H9 (cell line): ENCODE data around the gene PAFAH1B2. TPM values are rescaled to one million over a fixed set of nuclear protein-coding genes. Genes with fewer than 3 reads are reported as not detected.
A peak's percentile ranks its signal among the peaks of the same experiment; 100 is the strongest.

Experiments
- DNase-seq: peaks from one replicate; pipeline ENCODE4 v3.0.0-alpha.2; 2017
- H2AFZ ChIP-seq: one replicate; pipeline ENCODE4 v1.6.1; 2013; ENCODE audit warnings: mild to moderate bottlenecking, low read length, control low read depth, moderate library complexity
- H2AK5ac ChIP-seq: 2 replicates; pipeline ENCODE4 v1.6.1; 2013; ENCODE audit warnings: low read length, control low read depth, mixed read lengths; ENCODE audit not compliant: insufficient read length
- H2BK120ac ChIP-seq: one replicate; pipeline ENCODE4 v1.6.1; 2013; ENCODE audit warnings: low read depth, mild to moderate bottlenecking, low read length, control low read depth, inconsistent platforms; ENCODE audit not compliant: poor library complexity, severe bottlenecking
- H2BK12ac ChIP-seq: 2 replicates; pipeline ENCODE4 v1.6.1; 2013; ENCODE audit warnings: low read length, control low read depth, mixed read lengths, low read depth; ENCODE audit not compliant: insufficient read length
- H2BK15ac ChIP-seq: 2 replicates; pipeline ENCODE4 v1.6.1; 2013; ENCODE audit warnings: low read depth, low read length, control low read depth
- H2BK20ac ChIP-seq: one replicate; pipeline ENCODE4 v1.6.1; 2013; ENCODE audit warnings: low read depth, mild to moderate bottlenecking, low read length, control low read depth, inconsistent platforms; ENCODE audit not compliant: poor library complexity, severe bottlenecking
- H2BK5ac ChIP-seq: 2 replicates; pipeline ENCODE4 v1.6.1; 2013; ENCODE audit warnings: low read length, control low read depth, mixed read lengths; ENCODE audit not compliant: insufficient read length
- H3K14ac ChIP-seq: 2 replicates; pipeline ENCODE4 v1.6.1; 2013; ENCODE audit warnings: low read length, control low read depth; ENCODE audit not compliant: insufficient read depth
- H3K18ac ChIP-seq: 2 replicates; pipeline ENCODE4 v1.6.1; 2013; ENCODE audit warnings: low read depth, mild to moderate bottlenecking, mixed read lengths, low read length, control low read depth; ENCODE audit not compliant: insufficient read length
- H3K23ac ChIP-seq: 2 replicates; pipeline ENCODE4 v1.6.1; 2013; ENCODE audit warnings: low read length, control low read depth, mixed read lengths, low read depth; ENCODE audit not compliant: insufficient read length
- H3K23me2 ChIP-seq: 2 replicates; pipeline ENCODE4 v1.6.1; 2013; ENCODE audit warnings: low read depth, mild to moderate bottlenecking, mixed read lengths, low read length, control low read depth; ENCODE audit not compliant: insufficient read length, poor library complexity, severe bottlenecking
- H3K27ac ChIP-seq: 2 replicates; pipeline ENCODE4 v1.5.1; 2013; ENCODE audit warnings: low read length, control low read depth, mixed read lengths, low read depth; ENCODE audit not compliant: insufficient read length
- H3K27me3 ChIP-seq: 2 replicates; pipeline ENCODE4 v1.6.1; 2013; ENCODE audit warnings: low read length, control low read depth, inconsistent platforms; ENCODE audit not compliant: insufficient read depth
- H3K4ac ChIP-seq: 2 replicates; pipeline ENCODE4 v1.6.1; 2013; ENCODE audit warnings: low read depth, mild to moderate bottlenecking, control low read depth, inconsistent platforms, low read length, moderate library complexity
- H3K4me1 ChIP-seq: 2 replicates; pipeline ENCODE4 v1.6.1; 2013; ENCODE audit warnings: low read length, control low read depth, inconsistent platforms; ENCODE audit not compliant: insufficient read depth
- H3K4me2 ChIP-seq: 2 replicates; pipeline ENCODE4 v1.6.1; 2013; ENCODE audit warnings: low read length, control low read depth, mixed read lengths; ENCODE audit not compliant: insufficient read length, insufficient read depth
- H3K56ac ChIP-seq: 2 replicates; pipeline ENCODE4 v1.6.1; 2013; ENCODE audit warnings: low read depth, mild to moderate bottlenecking, mixed read lengths, low read length, control low read depth; ENCODE audit not compliant: insufficient read length
- H3K79me1 ChIP-seq: 2 replicates; pipeline ENCODE4 v1.6.1; 2013; ENCODE audit warnings: low read depth, mild to moderate bottlenecking, moderate library complexity, low read length, control low read depth, inconsistent platforms; ENCODE audit not compliant: insufficient read depth, poor library complexity, severe bottlenecking
- H3K79me2 ChIP-seq: 2 replicates; pipeline ENCODE4 v1.6.1; 2013; ENCODE audit warnings: low read length, control low read depth, inconsistent platforms; ENCODE audit not compliant: insufficient read depth
- H3K9ac ChIP-seq: 2 replicates; pipeline ENCODE4 v1.6.1; 2013; ENCODE audit warnings: low read length, control low read depth, mixed read lengths; ENCODE audit not compliant: insufficient read length; ENCODE audit errors: extremely low read depth
- H3K9me3 ChIP-seq: one replicate; pipeline ENCODE4 v1.6.1; 2013; ENCODE audit warnings: low read depth, low read length, inconsistent platforms; ENCODE audit not compliant: control insufficient read depth
- H3T11ph ChIP-seq: one replicate; pipeline ENCODE4 v1.6.1; 2013; ENCODE audit warnings: mild to moderate bottlenecking, low read length, control low read depth, inconsistent platforms
- H4K20me1 ChIP-seq: one replicate; pipeline ENCODE4 v1.6.1; 2013; ENCODE audit not compliant: control insufficient read depth, insufficient read length, insufficient read depth
- H4K5ac ChIP-seq: 2 replicates; pipeline ENCODE4 v1.6.1; 2013; ENCODE audit warnings: low read depth, mild to moderate bottlenecking, mixed read lengths, low read length, control low read depth; ENCODE audit not compliant: insufficient read length
- H4K8ac ChIP-seq: replicated peaks from 2 replicates; pipeline ENCODE4 v1.6.1; 2013; ENCODE audit warnings: low read length, control low read depth, mixed read lengths, low read depth; ENCODE audit not compliant: insufficient read length
- H4K91ac ChIP-seq: 2 replicates; pipeline ENCODE4 v1.6.1; 2013; ENCODE audit warnings: low read depth, mild to moderate bottlenecking, moderate library complexity, mixed read lengths, low read length, control low read depth; ENCODE audit not compliant: insufficient read length
- H3K27ac Mint-ChIP-seq, 3 experiments: 2 replicates in 2 of 3; 3 replicates in 1 of 3; pipeline ENCODE4 v1.8.0; 2020 to 2021; ENCODE audit warnings: mixed read lengths in 3 of 3, mild to moderate bottlenecking in 1 of 3, moderate library complexity in 1 of 3
- H3K27me3 Mint-ChIP-seq: 2 replicates; pipeline ENCODE4 v1.8.0; 2021; ENCODE audit warnings: low read depth, mild to moderate bottlenecking, moderate library complexity, mixed read lengths
- H3K36me3 Mint-ChIP-seq, 3 experiments: 2 replicates in 2 of 3; 3 replicates in 1 of 3; pipeline ENCODE4 v1.8.0; 2020 to 2021; ENCODE audit warnings: low read depth in 3 of 3, mixed read lengths in 3 of 3; ENCODE audit not compliant: insufficient read depth in 1 of 3
- H3K4me1 Mint-ChIP-seq, 2 experiments: 2 replicates each; pipeline ENCODE4 v1.8.0; 2020; ENCODE audit warnings: mixed read lengths in 2 of 2
- H3K4me3 Mint-ChIP-seq, 2 experiments: 2 replicates in 1 of 2; 3 replicates in 1 of 2; pipeline ENCODE4 v1.8.0; 2020 to 2021; ENCODE audit warnings: mild to moderate bottlenecking in 2 of 2, mixed read lengths in 2 of 2, moderate library complexity in 1 of 2
- H3K9me3 Mint-ChIP-seq, 2 experiments: 2 replicates in 1 of 2; 3 replicates in 1 of 2; pipeline ENCODE4 v1.8.0; 2020; ENCODE audit warnings: mild to moderate bottlenecking in 2 of 2, mixed read lengths in 2 of 2, moderate library complexity in 1 of 2
- WGBS: extraction: QIAGEN DNeasy Blood & Tissue Kit; methylation state at CpG from one replicate; pipeline ENCODE4 v1.1.7; 2013; ENCODE audit warnings: missing lambda C conversion rate, low lambda C conversion rate, mixed read lengths; ENCODE audit not compliant: insufficient read length; ENCODE audit errors: extremely low coverage; 5-methylcytosine and 5-hydroxymethylcytosine counted together
- total RNA-seq: library from RNA; stranded (reverse); gene quantifications from 2 replicates; pipeline ENCODE4 v1.2.1, GENCODE V29; 2021
- TF ChIP-seq, protein P1 (sequence below): fragments of 200-600 bp; sonication (generic); conservative IDR thresholded peaks from 3 replicates; pipeline ENCODE4 v1.8.0; 2021; ENCODE audit warnings: antibody characterized with exemption, mild to moderate bottlenecking

The PAFAH1B2 gene
- total RNA-seq, 1 experiment from 2014 or later = 161 TPM

DNA sequence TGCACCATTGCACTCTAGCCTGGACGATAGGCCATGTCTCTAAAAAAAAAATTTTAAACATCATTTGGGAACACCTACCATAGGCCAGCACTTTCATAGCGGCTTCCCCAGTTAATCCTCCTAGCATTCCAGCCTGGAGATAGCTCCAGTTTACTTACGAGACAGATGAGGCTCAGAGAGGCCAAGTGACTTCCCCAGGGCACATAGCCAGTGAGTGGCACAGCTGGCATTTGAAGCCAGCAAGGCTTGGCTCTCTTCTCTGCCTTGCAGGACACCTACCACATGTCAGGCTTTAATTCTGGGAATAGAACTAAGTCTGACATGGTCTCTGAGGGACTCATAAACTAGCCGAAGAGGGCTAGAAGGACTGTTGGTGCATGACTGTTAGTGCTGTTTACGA, 50.2 kb downstream of the PAFAH1B2 start:
- H3K9me3 Mint-ChIP-seq = peaks cover 0 to 3% of the 10 kb centered on the region in 2 experiments; a peak in 1 of 5 replicates
- no peak overlapping the region for H3K18ac ChIP-seq
- H3K4ac ChIP-seq = no peak overlapping the region
- H2AK5ac ChIP-seq = no peak overlapping the region
- H4K5ac ChIP-seq = no peak overlapping the region
- H2AFZ ChIP-seq = no peak overlapping the region
- H3K27me3 Mint-ChIP-seq = no peaks in the 10 kb centered on the region
- H3K56ac ChIP-seq = no peak overlapping the region
- no CpG with 5 or more reads among the region's 5 CpGs for WGBS
- DNase-seq = no peak
- H2BK120ac ChIP-seq = no peak overlapping the region
- H3K4me1 Mint-ChIP-seq = peaks cover 15 to 16% of the 10 kb centered on the region in 2 experiments
- H4K8ac ChIP-seq = no peak overlapping the region
- H3K14ac ChIP-seq = no peak overlapping the region
- H3K79me1 ChIP-seq = no peaks in the 10 kb centered on the region
- H3T11ph ChIP-seq = no peak overlapping the region
- H3K4me3 Mint-ChIP-seq = no peak overlapping the region
- H3K9ac ChIP-seq = no peak overlapping the region
- no peaks in the 10 kb centered on the region for H4K20me1 ChIP-seq
- H2BK5ac ChIP-seq = no peak overlapping the region
- TF ChIP-seq, protein P1, sequence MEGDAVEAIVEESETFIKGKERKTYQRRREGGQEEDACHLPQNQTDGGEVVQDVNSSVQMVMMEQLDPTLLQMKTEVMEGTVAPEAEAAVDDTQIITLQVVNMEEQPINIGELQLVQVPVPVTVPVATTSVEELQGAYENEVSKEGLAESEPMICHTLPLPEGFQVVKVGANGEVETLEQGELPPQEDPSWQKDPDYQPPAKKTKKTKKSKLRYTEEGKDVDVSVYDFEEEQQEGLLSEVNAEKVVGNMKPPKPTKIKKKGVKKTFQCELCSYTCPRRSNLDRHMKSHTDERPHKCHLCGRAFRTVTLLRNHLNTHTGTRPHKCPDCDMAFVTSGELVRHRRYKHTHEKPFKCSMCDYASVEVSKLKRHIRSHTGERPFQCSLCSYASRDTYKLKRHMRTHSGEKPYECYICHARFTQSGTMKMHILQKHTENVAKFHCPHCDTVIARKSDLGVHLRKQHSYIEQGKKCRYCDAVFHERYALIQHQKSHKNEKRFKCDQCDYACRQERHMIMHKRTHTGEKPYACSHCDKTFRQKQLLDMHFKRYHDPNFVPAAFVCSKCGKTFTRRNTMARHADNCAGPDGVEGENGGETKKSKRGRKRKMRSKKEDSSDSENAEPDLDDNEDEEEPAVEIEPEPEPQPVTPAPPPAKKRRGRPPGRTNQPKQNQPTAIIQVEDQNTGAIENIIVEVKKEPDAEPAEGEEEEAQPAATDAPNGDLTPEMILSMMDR = no peak
- no peak overlapping the region for H2BK15ac ChIP-seq
- no peaks in the 10 kb centered on the region for H3K9me3 ChIP-seq
- no peaks in the 10 kb centered on the region for H3K79me2 ChIP-seq
- H3K27me3 ChIP-seq = no peaks in the 10 kb centered on the region
- H2BK20ac ChIP-seq = no peak overlapping the region
- no peak overlapping the region for H3K4me2 ChIP-seq
- H4K91ac ChIP-seq = no peak overlapping the region
- H3K23me2 ChIP-seq = peaks cover 3% of the 10 kb centered on the region
- H3K36me3 Mint-ChIP-seq = peaks cover 3 to 37% (median 19%) of the 10 kb centered on the region in 3 experiments; a peak in 6 of 7 replicates
- H3K23ac ChIP-seq = no peak overlapping the region
- no peak overlapping the region for H3K27ac ChIP-seq
- no peaks in the 10 kb centered on the region for H3K4me1 ChIP-seq
- no peak overlapping the region for H2BK12ac ChIP-seq
- H3K27ac Mint-ChIP-seq = peak overlapping the region in 1 of 3 experiments; percentile 61; a peak in 1 of 7 replicates
